PC-9 (cell line): ENCODE data around the gene GFAP. TPM values are rescaled to one million over a fixed set of nuclear protein-coding genes. Genes with fewer than 3 reads are reported as not detected.

Experiments
- BruUV-seq: library from RNA; stranded (reverse); fragments of 400-500 nt; replicated peaks from 2 replicates; lab custom pipeline; 2021; lab: Mats Ljungman, UMichigan
- CTCF ChIA-PET: fragments of 300-600 bp; sonication (Branson Sonifier 250); formaldehyde crosslinking; loops from one replicate; lab custom pipeline; 2022; ENCODE audit warnings: antibody characterized with exemption; lab: Charles Lee
- POLR2A ChIA-PET: fragments of 300-600 bp; sonication (Branson Sonifier 250); formaldehyde crosslinking; loops from one replicate; lab custom pipeline; 2022; ENCODE audit warnings: antibody characterized with exemption; ENCODE audit not compliant: unreplicated experiment; lab: Charles Lee
- DNase-seq, 2 experiments: peaks; one replicate each; pipeline versions ENCODE4 v3.0.0 to v3.0.0-alpha.2; 2015 to 2022; ENCODE audit warnings: mixed read lengths in 1 of 2
- H2AFZ ChIP-seq: fragments of 200-600 bp; sonication (generic); 2 replicates; pipeline ENCODE4 v1.8.1; 2017; ENCODE audit warnings: antibody characterized with exemption
- H3F3A ChIP-seq: fragments of 200-600 bp; sonication (generic); 2 replicates; pipeline ENCODE4 v1.8.1; 2017; ENCODE audit warnings: antibody characterized with exemption, mild to moderate bottlenecking, low read depth; ENCODE audit not compliant: insufficient read depth
- H3K27ac ChIP-seq: fragments of 200-600 bp; sonication (generic); 2 replicates; pipeline ENCODE4 v1.6.1; 2016; ENCODE audit warnings: mixed run types
- H3K27me3 ChIP-seq: fragments of 200-600 bp; sonication (generic); 2 replicates; pipeline ENCODE4 v1.6.1; 2016; ENCODE audit warnings: low read depth, mixed run types; ENCODE audit not compliant: insufficient read depth
- H3K36me3 ChIP-seq: fragments of 200-600 bp; sonication (generic); 2 replicates; pipeline ENCODE4 v1.6.1; 2016; ENCODE audit warnings: low read depth, mixed run types
- H3K4me1 ChIP-seq: fragments of 200-600 bp; sonication (generic); replicated peaks from 2 replicates; pipeline ENCODE4 v1.6.1; 2016; ENCODE audit warnings: mixed run types; ENCODE audit not compliant: insufficient read depth
- H3K4me2 ChIP-seq: fragments of 200-600 bp; sonication (generic); 2 replicates; pipeline ENCODE4 v1.6.1; 2017; ENCODE audit warnings: mixed run types
- H3K4me3 ChIP-seq: fragments of 200-600 bp; sonication (generic); 2 replicates; pipeline ENCODE4 v1.6.1; 2016; ENCODE audit warnings: mixed run types
- H3K79me2 ChIP-seq: fragments of 200-600 bp; sonication (generic); 2 replicates; pipeline ENCODE4 v1.6.1; 2017; ENCODE audit warnings: low read depth, mixed run types
- H3K9me2 ChIP-seq: fragments of 200-600 bp; sonication (generic); 2 replicates; pipeline ENCODE4 v1.8.1; 2017; ENCODE audit warnings: mild to moderate bottlenecking; ENCODE audit not compliant: insufficient read depth
- H3K9me3 ChIP-seq: fragments of 200-600 bp; sonication (generic); 2 replicates; pipeline ENCODE4 v1.8.1; 2016; ENCODE audit warnings: low read depth; ENCODE audit not compliant: insufficient read depth
- H4K20me1 ChIP-seq: fragments of 200-600 bp; sonication (generic); 2 replicates; pipeline ENCODE4 v1.8.1; 2017; ENCODE audit not compliant: insufficient read depth
- EZH2 ChIP-seq: fragments of 200-600 bp; sonication (generic); IDR thresholded peaks from 2 replicates; pipeline ENCODE4 v1.8.0; 2017; ENCODE audit warnings: antibody characterized with exemption, low read depth
- intact Hi-C: fragments of 100-400 bp; cut with micrococcal nuclease; formaldehyde crosslinking; loops from one replicate; pipeline ENCODE4 v1.10.0; 2022; ENCODE audit not compliant: unreplicated experiment
- total RNA-seq: library from RNA; stranded (reverse); gene quantifications from 2 replicates; pipeline ENCODE4 v1.2.3, GENCODE V29; 2021
- TF ChIP-seq, protein P1 (sequence below): fragments of 200-600 bp; sonication (generic); conservative IDR thresholded peaks from 2 replicates; pipeline ENCODE4 v1.6.1; 2017; ENCODE audit warnings: mixed run types, antibody characterized with exemption, mild to moderate bottlenecking, moderate library complexity

The GFAP gene
- total RNA-seq, 1 experiment from 2014 or later: not detected

DNA sequence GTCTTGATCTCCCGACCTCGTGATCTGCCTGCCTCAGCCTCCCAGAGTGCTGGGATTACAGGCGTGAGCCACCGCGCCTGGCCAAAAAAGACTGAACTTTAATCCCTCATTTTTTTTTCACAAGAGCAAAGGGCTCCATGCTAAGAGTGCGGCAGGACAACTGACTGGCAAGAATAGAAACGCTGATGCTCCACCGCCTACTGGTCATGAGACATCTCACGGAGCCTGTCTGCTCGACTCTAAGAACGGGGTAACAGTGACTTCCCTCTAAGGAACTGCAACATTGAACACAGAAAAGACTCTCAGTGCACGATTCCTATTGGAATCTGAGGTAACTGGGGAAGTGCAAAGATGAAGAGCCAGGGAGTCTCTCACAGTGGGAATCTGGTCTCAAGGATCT, 43.7 kb downstream of the GFAP start:
- TF ChIP-seq, protein P1, sequence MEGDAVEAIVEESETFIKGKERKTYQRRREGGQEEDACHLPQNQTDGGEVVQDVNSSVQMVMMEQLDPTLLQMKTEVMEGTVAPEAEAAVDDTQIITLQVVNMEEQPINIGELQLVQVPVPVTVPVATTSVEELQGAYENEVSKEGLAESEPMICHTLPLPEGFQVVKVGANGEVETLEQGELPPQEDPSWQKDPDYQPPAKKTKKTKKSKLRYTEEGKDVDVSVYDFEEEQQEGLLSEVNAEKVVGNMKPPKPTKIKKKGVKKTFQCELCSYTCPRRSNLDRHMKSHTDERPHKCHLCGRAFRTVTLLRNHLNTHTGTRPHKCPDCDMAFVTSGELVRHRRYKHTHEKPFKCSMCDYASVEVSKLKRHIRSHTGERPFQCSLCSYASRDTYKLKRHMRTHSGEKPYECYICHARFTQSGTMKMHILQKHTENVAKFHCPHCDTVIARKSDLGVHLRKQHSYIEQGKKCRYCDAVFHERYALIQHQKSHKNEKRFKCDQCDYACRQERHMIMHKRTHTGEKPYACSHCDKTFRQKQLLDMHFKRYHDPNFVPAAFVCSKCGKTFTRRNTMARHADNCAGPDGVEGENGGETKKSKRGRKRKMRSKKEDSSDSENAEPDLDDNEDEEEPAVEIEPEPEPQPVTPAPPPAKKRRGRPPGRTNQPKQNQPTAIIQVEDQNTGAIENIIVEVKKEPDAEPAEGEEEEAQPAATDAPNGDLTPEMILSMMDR: no peak
- no peak for TF ChIP-seq EZH2
- Histone ChIP-seq H3K4me1 (no peaks in the 10 kb centered on the region), H3K79me2 (no peaks in the 10 kb centered on the region), H3K9me3 (no peaks in the 10 kb centered on the region), H3K4me2 (no peak overlapping the region), H2AFZ (no peak overlapping the region), H3K36me3 (peaks cover 28% of the 10 kb centered on the region), H3K27me3 (no peaks in the 10 kb centered on the region), H3K9me2 (no peaks in the 10 kb centered on the region), H3K4me3 (no peak overlapping the region), H3K27ac (no peak overlapping the region), H4K20me1 (no peaks in the 10 kb centered on the region), H3F3A (no peaks in the 10 kb centered on the region; the same call in 1 of the 2 replicates)
- POLR2A ChIA-PET: no interaction called here
- no TSS peak for BruUV-seq
- intact Hi-C loops: no loop called here
- CTCF ChIA-PET: no interaction called here
- no peak for DNase-seq

DNA sequence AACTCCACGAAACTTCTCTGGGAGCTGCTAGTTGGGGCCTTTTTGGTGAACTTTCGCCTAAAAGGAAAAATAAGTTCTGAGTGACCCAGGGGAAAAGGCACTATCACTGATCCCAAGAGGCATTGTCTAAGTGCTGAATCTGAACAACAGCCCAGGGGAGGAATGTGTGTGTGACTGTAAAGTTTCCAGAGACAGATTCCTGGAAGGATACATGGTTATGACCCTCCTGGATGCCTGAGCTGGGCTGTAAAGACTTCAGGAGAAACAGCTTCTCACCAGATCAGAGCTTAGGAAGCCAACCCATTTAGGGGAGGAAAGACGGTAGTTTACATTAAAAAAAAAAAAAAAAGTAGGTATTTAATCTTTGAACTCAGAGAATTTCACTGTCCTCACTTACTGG, 47.5 kb downstream of the GFAP start:
- intact Hi-C loops: no loop called here
- POLR2A ChIA-PET: no interaction called here
- H3K9me3 ChIP-seq: no peaks in the 10 kb centered on the region
- CTCF ChIA-PET: interaction anchor here (0.6 to 0.9 kb wide), 2 partner anchors 10 to 126 kb away, joined by 3 to 4 read pairs; no protein-coding TSS in a partner anchor
- H3K9me2 ChIP-seq: no peaks in the 10 kb centered on the region
- TF ChIP-seq EZH2: no peak
- TF ChIP-seq, protein P1: no peak
- H3K79me2 ChIP-seq: no peaks in the 10 kb centered on the region
- peaks cover 11% of the 10 kb centered on the region; the same call in 1 of the 2 replicates for H3F3A ChIP-seq
- no peaks in the 10 kb centered on the region for H3K4me1 ChIP-seq
- DNase-seq: no peak
- no TSS peak for BruUV-seq
- no peaks in the 10 kb centered on the region for H4K20me1 ChIP-seq
- H3K4me3 ChIP-seq: no peak overlapping the region
- no peak overlapping the region for H2AFZ ChIP-seq
- H3K27me3 ChIP-seq: no peaks in the 10 kb centered on the region
- H3K36me3 ChIP-seq: peaks cover 31% of the 10 kb centered on the region; the same call in 1 of the 2 replicates
- no peak overlapping the region for H3K27ac ChIP-seq
- H3K4me2 ChIP-seq: no peak overlapping the region

DNA sequence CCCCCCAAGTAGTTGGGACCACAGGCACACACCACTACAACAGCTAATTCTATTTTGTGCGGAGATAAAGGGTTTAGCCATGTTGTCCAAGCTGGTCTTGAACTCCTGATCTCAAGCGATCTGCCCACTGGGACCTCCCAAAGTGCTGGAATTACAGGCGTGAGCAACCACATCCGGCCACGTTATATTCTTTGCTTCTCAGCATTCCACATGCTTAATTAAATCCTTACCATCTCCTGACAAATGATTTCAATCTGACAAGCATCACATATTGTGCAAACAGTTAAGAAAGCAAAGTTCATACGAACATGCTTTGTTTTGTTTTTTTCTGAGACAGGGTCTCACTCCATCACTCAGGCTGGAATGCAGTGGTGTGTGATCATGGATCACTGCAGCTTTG, 49.4 kb downstream of the GFAP start:
- H3K4me1 ChIP-seq: no peaks in the 10 kb centered on the region
- intact Hi-C loops: loop anchor here (1.0 kb wide), 2 partner anchors 87 to 91 kb away; no protein-coding TSS in a partner anchor
- no peak for DNase-seq
- no peaks in the 10 kb centered on the region for H3K27me3 ChIP-seq
- H2AFZ ChIP-seq: no peak overlapping the region
- no peaks in the 10 kb centered on the region for H4K20me1 ChIP-seq
- BruUV-seq: no TSS peak
- ChIA-PET POLR2A (no interaction called here), CTCF (interaction anchor here (1.5 kb wide), 1 partner anchor 90 kb away, joined by 3 read pairs; no protein-coding TSS in a partner anchor)
- no peaks in the 10 kb centered on the region for H3K79me2 ChIP-seq
- no peak overlapping the region for H3K4me3 ChIP-seq
- no peaks in the 10 kb centered on the region for H3K9me3 ChIP-seq
- H3K9me2 ChIP-seq: no peaks in the 10 kb centered on the region
- no peak overlapping the region for H3K4me2 ChIP-seq
- no peak overlapping the region for H3K27ac ChIP-seq
- H3F3A ChIP-seq: peaks cover 11% of the 10 kb centered on the region; the same call in 1 of the 2 replicates
- TF ChIP-seq EZH2: no peak
- TF ChIP-seq, protein P1: no peak
- H3K36me3 ChIP-seq: peaks cover 26% of the 10 kb centered on the region
